ENCODE results near the gene SHISA9. TPM values are rescaled to one million over a fixed set of nuclear protein-coding genes. Genes with fewer than 3 reads are reported as not detected.

SHISA9 gene
- total RNA-seq, 1 experiment from 2014 or later: not detected

DNA sequence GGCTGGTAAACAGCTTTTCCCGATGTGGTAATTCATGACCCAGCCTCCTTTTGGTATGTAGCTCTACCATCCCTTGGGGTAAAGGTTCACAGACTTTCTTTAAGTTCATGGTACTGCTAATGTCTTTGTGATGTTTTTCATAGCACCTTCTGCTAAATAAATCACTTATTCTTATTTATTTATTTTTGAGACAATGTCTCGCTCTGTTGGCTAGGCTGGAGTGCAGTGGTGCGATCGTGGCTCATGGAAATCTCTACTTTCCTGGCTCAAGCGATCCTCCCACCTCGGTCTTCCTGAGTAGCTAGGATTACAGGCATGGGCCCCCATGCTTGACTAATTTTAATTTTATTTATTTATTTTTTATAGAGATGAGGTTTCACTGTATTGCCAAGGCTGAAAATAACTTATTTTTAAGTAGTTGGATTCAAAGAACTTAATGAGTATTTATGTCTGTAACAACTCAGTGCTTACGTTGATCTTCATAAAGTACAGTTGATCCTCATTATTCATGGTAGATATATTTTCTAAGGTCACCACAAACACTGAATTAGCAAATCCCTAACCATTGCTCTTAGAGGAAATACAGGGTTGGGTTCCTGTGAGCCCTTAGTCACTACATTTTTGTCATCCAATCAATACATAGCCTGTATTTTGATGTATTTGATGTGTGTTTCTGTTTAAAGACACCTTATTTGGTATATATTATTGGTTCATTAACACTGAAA, 97.1 kb downstream of the SHISA9 start:
- no peaks in the 10 kb centered on the region for H4K20me1 ChIP-seq (ENCODE audit: insufficient read depth)
- no peak overlapping the region for H3K4me2 ChIP-seq (ENCODE audit: low read length)
- no peak overlapping the region for H3K9ac ChIP-seq (ENCODE audit: low read length)
- H2AFZ ChIP-seq (ENCODE audit: low read depth, low read length, poor library complexity, severe bottlenecking): no peak overlapping the region
- H3K36me3 ChIP-seq (ENCODE audit: control insufficient read depth in 1 of 2, insufficient read depth in 2 of 2, low read length in 2 of 2): no peaks in the 10 kb centered on the region
- ChIA-PET RAD21 (ENCODE audit: low non-redundant PET in 1 of 2, low total read pairs in 2 of 2, uncharacterized antibody in 2 of 2, unreplicated experiment in 2 of 2) (no interaction called here), POLR2A (no interaction called here), CTCF (no interaction called here)
- no peaks in the 10 kb centered on the region for H3K79me2 ChIP-seq (ENCODE audit: insufficient read depth, low read length)
- H3K27ac ChIP-seq (ENCODE audit: low read depth, low read length): no peak overlapping the region
- DNase-seq (ENCODE audit: low read depth, low spot score) (no peak), ATAC-seq (no peak)
- no peaks in the 10 kb centered on the region for H3K4me1 ChIP-seq (ENCODE audit: control insufficient read depth in 1 of 2, insufficient read depth in 2 of 2, low read length in 2 of 2)
- no peaks in the 10 kb centered on the region for H3K9me2 ChIP-seq (ENCODE audit: insufficient read depth)
- H3K4me3 ChIP-seq (replicated peaks in 1 of 2; ENCODE audit: low read depth in 1 of 2, low read length in 2 of 2): no peak overlapping the region
- no TSS peak for BruUV-seq (replicated peaks)
- H3K9me3 ChIP-seq (ENCODE audit: control insufficient read depth in 1 of 2, insufficient read depth in 1 of 2, low read depth in 1 of 2, low read length in 2 of 2): no peaks in the 10 kb centered on the region
- no peaks in the 10 kb centered on the region for H3K27me3 ChIP-seq (ENCODE audit: insufficient read depth, low read length)
- intact Hi-C loops (cut with micrococcal nuclease): no loop called here
- no peak for TF ChIP-seq FOSL1 (IDR thresholded peaks at IDR 0.05; ENCODE audit: low read depth)
- no peak for TF ChIP-seq MAX (IDR thresholded peaks at IDR 0.05)
- no peak for TF ChIP-seq SIN3A (IDR thresholded peaks at IDR 0.05; ENCODE audit: low read depth)
- no peak for TF ChIP-seq JUND (IDR thresholded peaks at IDR 0.05)
- TF ChIP-seq EZH2phosphoT487 (IDR thresholded peaks at IDR 0.05; ENCODE audit: borderline replicate concordance): no peak
- TF ChIP-seq CTCF (IDR thresholded peaks at IDR 0.05 in 2 of 3, conservative IDR thresholded peaks at IDR 0.05 in 1 of 3; ENCODE audit: borderline replicate concordance in 1 of 3, insufficient read depth in 1 of 3, low read depth in 2 of 3, low read length in 2 of 3): no peak

DNA sequence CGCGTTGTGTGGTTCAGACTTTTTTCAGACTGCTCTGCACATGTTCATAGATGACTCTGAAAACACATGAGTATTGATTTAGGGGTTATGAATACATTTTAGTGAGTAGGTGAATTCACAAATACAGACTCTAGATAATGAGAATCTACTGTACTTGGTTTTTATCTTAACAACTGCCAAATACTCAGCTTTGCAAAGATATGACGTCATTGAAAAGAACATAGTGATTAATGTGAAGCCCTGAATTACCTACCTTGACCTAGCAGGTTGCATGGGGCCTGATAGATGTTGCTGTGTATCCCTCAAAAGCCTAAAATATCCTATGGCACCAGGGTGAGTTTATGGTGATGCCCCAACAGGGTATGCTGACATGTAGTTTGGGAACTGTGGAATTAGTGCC, 98.0 kb downstream of the SHISA9 start:
- Histone ChIP-seq H3K4me2 (ENCODE audit: low read length) (no peak overlapping the region), H3K9me3 (ENCODE audit: control insufficient read depth in 1 of 2, insufficient read depth in 1 of 2, low read depth in 1 of 2, low read length in 2 of 2) (no peaks in the 10 kb centered on the region), H4K20me1 (ENCODE audit: insufficient read depth) (no peaks in the 10 kb centered on the region), H3K9me2 (ENCODE audit: insufficient read depth) (no peaks in the 10 kb centered on the region), H3K4me1 (ENCODE audit: control insufficient read depth in 1 of 2, insufficient read depth in 2 of 2, low read length in 2 of 2) (no peaks in the 10 kb centered on the region), H3K4me3 (replicated peaks in 1 of 2; ENCODE audit: low read depth in 1 of 2, low read length in 2 of 2) (no peak overlapping the region), H3K36me3 (ENCODE audit: control insufficient read depth in 1 of 2, insufficient read depth in 2 of 2, low read length in 2 of 2) (no peaks in the 10 kb centered on the region), H3K79me2 (ENCODE audit: insufficient read depth, low read length) (no peaks in the 10 kb centered on the region), H2AFZ (ENCODE audit: low read depth, low read length, poor library complexity, severe bottlenecking) (no peak overlapping the region), H3K27ac (ENCODE audit: low read depth, low read length) (no peak overlapping the region), H3K9ac (ENCODE audit: low read length) (no peak overlapping the region), H3K27me3 (ENCODE audit: insufficient read depth, low read length) (no peaks in the 10 kb centered on the region)
- intact Hi-C loops (cut with micrococcal nuclease): no loop called here
- CTCF ChIA-PET: no interaction called here
- BruUV-seq (replicated peaks): no TSS peak
- RAD21 ChIA-PET (ENCODE audit: low non-redundant PET in 1 of 2, low total read pairs in 2 of 2, uncharacterized antibody in 2 of 2, unreplicated experiment in 2 of 2): no interaction called here
- TF ChIP-seq RAD21 (IDR thresholded peaks at IDR 0.05; ENCODE audit: low read depth): no peak
- POLR2A ChIA-PET: no interaction called here
- ATAC-seq (no peak), DNase-seq (ENCODE audit: low read depth, low spot score) (no peak)
